Neural cell (in vitro differentiated cells): ENCODE measurements around the gene CDYL. TPM values are rescaled to one million over a fixed set of nuclear protein-coding genes. Genes with fewer than 3 reads are reported as not detected.

Experiments used
- H2AFZ ChIP-seq: fragments of 200-600, 300-800 bp; sonication (generic), shearing (Covaris generic); 2 replicates; pipeline ENCODE4 v1.6.0; 2014; ENCODE audit warnings: low read depth, mild to moderate bottlenecking, antibody characterized with exemption, low read length, moderate library complexity
- H3F3A ChIP-seq: fragments of 200-600 bp; shearing (Covaris generic); 2 replicates; pipeline ENCODE4 v1.6.1; 2016; ENCODE audit warnings: mild to moderate bottlenecking, moderate library complexity, mixed read lengths, antibody characterized with exemption, low read length; ENCODE audit not compliant: insufficient read depth, poor library complexity, severe bottlenecking
- H3K27ac ChIP-seq: fragments of 200-600, 300-800 bp; sonication (generic), shearing (Covaris generic); 2 replicates; pipeline ENCODE4 v1.5.1; 2014; ENCODE audit warnings: mild to moderate bottlenecking, low read length, moderate library complexity
- H3K27me3 ChIP-seq: fragments of 300-800, 200-600 bp; sonication (generic), shearing (Covaris generic); 2 replicates; pipeline ENCODE4 v1.6.0; 2014; ENCODE audit warnings: mild to moderate bottlenecking, low read depth, low read length, moderate library complexity; ENCODE audit not compliant: insufficient read depth
- H3K36me3 ChIP-seq: fragments of 300-800, 200-600 bp; sonication (generic), shearing (Covaris generic); 2 replicates; pipeline ENCODE4 v1.5.1; 2014; ENCODE audit warnings: mild to moderate bottlenecking, antibody characterized with exemption, low read length, moderate library complexity; ENCODE audit not compliant: insufficient read depth
- H3K4me2 ChIP-seq: fragments of 300-800, 200-600 bp; sonication (generic), shearing (Covaris generic); 2 replicates; pipeline ENCODE4 v1.6.0; 2014; ENCODE audit warnings: mild to moderate bottlenecking, low read length
- H3K4me3 ChIP-seq: fragments of 300-800, 200-600 bp; sonication (generic), shearing (Covaris generic); 2 replicates; pipeline ENCODE4 v1.5.1; 2014; ENCODE audit warnings: mild to moderate bottlenecking, low read length, moderate library complexity
- H3K79me2 ChIP-seq: fragments of 200-600 bp; shearing (Covaris generic); replicated peaks from 2 replicates; pipeline ENCODE4 v1.6.0; 2014; ENCODE audit warnings: mild to moderate bottlenecking, low read length, moderate library complexity; ENCODE audit not compliant: insufficient read depth
- H3K9ac ChIP-seq: fragments of 300-800, 200-600 bp; sonication (generic), shearing (Covaris generic); 2 replicates; pipeline ENCODE4 v1.6.1; 2016; ENCODE audit warnings: mild to moderate bottlenecking, low read length, mixed read lengths
- H3K9me2 ChIP-seq: fragments of 200-600 bp; shearing (Covaris generic); 2 replicates; pipeline ENCODE4 v1.6.1; 2016; ENCODE audit warnings: mild to moderate bottlenecking, low read length, mixed read lengths; ENCODE audit not compliant: insufficient read depth
- H3K9me3 ChIP-seq: fragments of 200-600, 300-800 bp; sonication (generic), shearing (Covaris generic); 2 replicates; pipeline ENCODE4 v1.6.1; 2016; ENCODE audit warnings: mild to moderate bottlenecking, mixed run types, low read length, moderate library complexity, mixed read lengths
- H4K20me1 ChIP-seq: fragments of 200-600 bp; shearing (Covaris generic); 2 replicates; pipeline ENCODE4 v1.6.1; 2016; ENCODE audit warnings: mild to moderate bottlenecking, mixed run types; ENCODE audit not compliant: insufficient read depth
- EP300 ChIP-seq: fragments of 450-650 bp; conservative IDR thresholded peaks from 2 replicates; pipeline ENCODE4 v1.6.1; 2014; ENCODE audit warnings: antibody characterized with exemption, mild to moderate bottlenecking, moderate library complexity; ENCODE audit not compliant: poor library complexity, severe bottlenecking
- EZH2 ChIP-seq: fragments of 200-600, 300-800 bp; shearing (Covaris generic), sonication (generic); IDR thresholded peaks from 2 replicates; pipeline ENCODE4 v1.6.1; 2014; ENCODE audit warnings: antibody characterized with exemption, low read length, borderline replicate concordance, mild to moderate bottlenecking; ENCODE audit not compliant: insufficient read depth, poor library complexity, severe bottlenecking
- MXI1 ChIP-seq: fragments of 450-650 bp; conservative IDR thresholded peaks from 2 replicates; pipeline ENCODE4 v1.6.1; 2014; ENCODE audit warnings: antibody characterized with exemption, mild to moderate bottlenecking; ENCODE audit not compliant: poor library complexity, severe bottlenecking
- POLR2AphosphoS5 ChIP-seq: IDR thresholded peaks from 2 replicates; pipeline ENCODE4 v1.6.1; 2012
- RAD21 ChIP-seq: fragments of 450-650 bp; conservative IDR thresholded peaks from 2 replicates; pipeline ENCODE4 v1.6.1; 2014; ENCODE audit warnings: antibody characterized with exemption, mild to moderate bottlenecking, moderate library complexity
- SMC3 ChIP-seq: fragments of 450-650 bp; conservative IDR thresholded peaks from 2 replicates; pipeline ENCODE4 v1.6.1; 2014; ENCODE audit warnings: antibody characterized with exemption, mild to moderate bottlenecking, moderate library complexity; ENCODE audit not compliant: poor library complexity
- TAF1 ChIP-seq: IDR thresholded peaks from 2 replicates; pipeline ENCODE4 v1.6.1; 2012; ENCODE audit warnings: low read depth
- polyA plus RNA-seq: library from polyadenylated mRNA; depleted of rRNA; stranded (reverse); fragments of >200 nt; gene quantifications from 2 replicates; pipeline ENCODE4 v1.2.3, GENCODE V29; 2014
- TF ChIP-seq, protein P1 (sequence below): fragments of 450-650 bp; IDR thresholded peaks from 2 replicates; pipeline ENCODE4 v1.5.1; 2014; ENCODE audit warnings: antibody characterized with exemption, mild to moderate bottlenecking, moderate library complexity; ENCODE audit not compliant: poor library complexity, severe bottlenecking
- TF ChIP-seq, protein P2 (sequence below): IDR thresholded peaks from 2 replicates; pipeline ENCODE4 v1.6.1; 2012; ENCODE audit warnings: borderline replicate concordance

Gene CDYL
- polyA plus RNA-seq, 1 donor from 2014 or later: 5.2 TPM

DNA sequence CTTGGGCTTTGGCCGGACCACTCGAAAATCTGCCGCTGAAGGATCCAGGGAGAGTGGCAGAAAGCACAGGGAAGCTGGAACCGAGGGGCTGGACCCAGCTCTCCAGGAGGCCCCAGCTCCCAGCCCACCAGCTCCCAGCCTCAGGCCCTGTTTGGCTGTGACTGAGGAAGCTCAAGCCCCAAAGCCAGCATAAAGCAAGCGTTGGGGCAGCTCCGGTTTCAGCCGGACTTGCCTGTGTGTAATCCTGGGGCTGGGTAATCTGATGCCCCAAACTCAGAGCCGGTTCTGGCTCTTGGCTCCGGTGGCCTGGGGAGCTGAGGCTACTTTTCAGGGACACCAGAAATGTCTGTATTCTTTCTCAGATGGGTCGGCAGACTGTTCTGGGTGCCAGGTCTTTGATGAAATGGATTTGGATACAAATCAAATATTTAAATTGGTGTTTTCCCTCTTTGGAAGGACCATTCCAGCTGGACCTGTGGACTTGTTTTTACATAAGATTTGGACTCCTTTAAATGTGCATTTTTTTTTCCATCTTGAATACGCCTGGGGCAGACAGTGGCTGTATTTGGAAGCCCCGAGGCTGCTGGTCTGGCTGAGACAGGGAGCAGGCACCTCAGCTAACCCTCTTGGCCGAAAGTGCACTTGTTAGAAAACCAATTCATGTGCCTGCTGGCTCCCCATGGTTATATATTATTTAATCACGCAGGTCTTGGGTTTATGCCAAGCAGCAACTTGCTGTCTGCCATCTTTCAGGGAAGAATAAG, 198.0 kb downstream of the CDYL start:
- Histone ChIP-seq H3K9me2 (no peaks in the 10 kb centered on the region), H3K27ac (no peak overlapping the region), H3K4me2 (no peak overlapping the region), H3K4me3 (no peak overlapping the region), H3K9me3 (peaks cover 1% of the 10 kb centered on the region), H2AFZ (no peak overlapping the region), H3K27me3 (no peaks in the 10 kb centered on the region), H3F3A (no peaks in the 10 kb centered on the region), H4K20me1 (no peaks in the 10 kb centered on the region), H3K36me3 (no peaks in the 10 kb centered on the region), H3K9ac (no peak overlapping the region), H3K79me2 (no peaks in the 10 kb centered on the region)
- TF ChIP-seq RAD21 (no peak), SMC3 (no peak), EZH2 (no peak), POLR2AphosphoS5 (no peak), MXI1 (no peak), TAF1 (no peak), EP300 (no peak)
- TF ChIP-seq, protein P1, sequence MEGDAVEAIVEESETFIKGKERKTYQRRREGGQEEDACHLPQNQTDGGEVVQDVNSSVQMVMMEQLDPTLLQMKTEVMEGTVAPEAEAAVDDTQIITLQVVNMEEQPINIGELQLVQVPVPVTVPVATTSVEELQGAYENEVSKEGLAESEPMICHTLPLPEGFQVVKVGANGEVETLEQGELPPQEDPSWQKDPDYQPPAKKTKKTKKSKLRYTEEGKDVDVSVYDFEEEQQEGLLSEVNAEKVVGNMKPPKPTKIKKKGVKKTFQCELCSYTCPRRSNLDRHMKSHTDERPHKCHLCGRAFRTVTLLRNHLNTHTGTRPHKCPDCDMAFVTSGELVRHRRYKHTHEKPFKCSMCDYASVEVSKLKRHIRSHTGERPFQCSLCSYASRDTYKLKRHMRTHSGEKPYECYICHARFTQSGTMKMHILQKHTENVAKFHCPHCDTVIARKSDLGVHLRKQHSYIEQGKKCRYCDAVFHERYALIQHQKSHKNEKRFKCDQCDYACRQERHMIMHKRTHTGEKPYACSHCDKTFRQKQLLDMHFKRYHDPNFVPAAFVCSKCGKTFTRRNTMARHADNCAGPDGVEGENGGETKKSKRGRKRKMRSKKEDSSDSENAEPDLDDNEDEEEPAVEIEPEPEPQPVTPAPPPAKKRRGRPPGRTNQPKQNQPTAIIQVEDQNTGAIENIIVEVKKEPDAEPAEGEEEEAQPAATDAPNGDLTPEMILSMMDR: no peak
- TF ChIP-seq, protein P2, sequence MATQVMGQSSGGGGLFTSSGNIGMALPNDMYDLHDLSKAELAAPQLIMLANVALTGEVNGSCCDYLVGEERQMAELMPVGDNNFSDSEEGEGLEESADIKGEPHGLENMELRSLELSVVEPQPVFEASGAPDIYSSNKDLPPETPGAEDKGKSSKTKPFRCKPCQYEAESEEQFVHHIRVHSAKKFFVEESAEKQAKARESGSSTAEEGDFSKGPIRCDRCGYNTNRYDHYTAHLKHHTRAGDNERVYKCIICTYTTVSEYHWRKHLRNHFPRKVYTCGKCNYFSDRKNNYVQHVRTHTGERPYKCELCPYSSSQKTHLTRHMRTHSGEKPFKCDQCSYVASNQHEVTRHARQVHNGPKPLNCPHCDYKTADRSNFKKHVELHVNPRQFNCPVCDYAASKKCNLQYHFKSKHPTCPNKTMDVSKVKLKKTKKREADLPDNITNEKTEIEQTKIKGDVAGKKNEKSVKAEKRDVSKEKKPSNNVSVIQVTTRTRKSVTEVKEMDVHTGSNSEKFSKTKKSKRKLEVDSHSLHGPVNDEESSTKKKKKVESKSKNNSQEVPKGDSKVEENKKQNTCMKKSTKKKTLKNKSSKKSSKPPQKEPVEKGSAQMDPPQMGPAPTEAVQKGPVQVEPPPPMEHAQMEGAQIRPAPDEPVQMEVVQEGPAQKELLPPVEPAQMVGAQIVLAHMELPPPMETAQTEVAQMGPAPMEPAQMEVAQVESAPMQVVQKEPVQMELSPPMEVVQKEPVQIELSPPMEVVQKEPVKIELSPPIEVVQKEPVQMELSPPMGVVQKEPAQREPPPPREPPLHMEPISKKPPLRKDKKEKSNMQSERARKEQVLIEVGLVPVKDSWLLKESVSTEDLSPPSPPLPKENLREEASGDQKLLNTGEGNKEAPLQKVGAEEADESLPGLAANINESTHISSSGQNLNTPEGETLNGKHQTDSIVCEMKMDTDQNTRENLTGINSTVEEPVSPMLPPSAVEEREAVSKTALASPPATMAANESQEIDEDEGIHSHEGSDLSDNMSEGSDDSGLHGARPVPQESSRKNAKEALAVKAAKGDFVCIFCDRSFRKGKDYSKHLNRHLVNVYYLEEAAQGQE: no peak

DNA sequence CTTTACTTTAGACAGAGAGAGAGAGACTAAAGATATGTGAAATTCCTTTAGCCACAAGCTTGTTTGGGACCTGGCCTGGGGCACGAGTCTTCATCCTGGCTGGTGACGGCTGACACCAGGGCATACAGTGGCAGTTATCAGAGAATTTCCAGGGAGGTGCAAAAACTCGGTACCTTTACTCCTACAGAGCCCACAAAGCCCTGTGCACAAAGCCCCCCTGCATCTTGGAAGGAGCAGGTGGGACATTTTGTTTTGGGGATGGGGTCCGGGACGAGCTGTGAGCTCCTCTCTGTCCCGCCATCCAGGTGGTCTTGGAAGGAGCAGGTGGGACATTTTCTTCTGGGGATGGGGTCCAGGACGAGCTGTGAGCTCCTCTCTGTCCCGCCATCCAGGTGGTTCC, 198.8 kb downstream of the CDYL start:
- Histone ChIP-seq H3K4me2 (no peak overlapping the region), H4K20me1 (no peaks in the 10 kb centered on the region), H3K27me3 (no peaks in the 10 kb centered on the region), H3K27ac (no peak overlapping the region), H3F3A (no peaks in the 10 kb centered on the region), H3K36me3 (no peaks in the 10 kb centered on the region), H3K9me3 (peaks cover 9% of the 10 kb centered on the region), H3K4me3 (no peak overlapping the region), H2AFZ (no peak overlapping the region), H3K9me2 (no peaks in the 10 kb centered on the region), H3K79me2 (no peaks in the 10 kb centered on the region), H3K9ac (no peak overlapping the region)
- TF ChIP-seq POLR2AphosphoS5 (no peak), TAF1 (no peak), EZH2 (no peak), SMC3 (no peak), MXI1 (no peak), RAD21 (no peak), EP300 (no peak)
- TF ChIP-seq, protein P1: no peak
- TF ChIP-seq, protein P2: no peak
